GM12878 (cell line): Measurements from ENCODE around the gene PTGES3L. TPM values are rescaled to one million over a fixed set of nuclear protein-coding genes. Genes with fewer than 3 reads are reported as not detected.

Experiments
- ATAC-seq: fragments of 200-7000 bp; cut with Tn5 transposase; 3 replicates; pipeline ENCODE4 v1.9.1; 2020; ENCODE audit warnings: mild to moderate bottlenecking, moderate library complexity
- BruUV-seq: library from RNA; stranded (reverse); fragments of 400-500 nt; replicated peaks from 2 replicates; lab custom pipeline; 2021; lab: Mats Ljungman, UMichigan
- CTCF ChIA-PET: fragments of 300-600 bp; sonication (Branson Sonifier 250); formaldehyde crosslinking; extraction: SDS; loops from one replicate; lab custom pipeline; 2021; ENCODE audit warnings: inconsistent platforms; lab: Yijun Ruan, JAX
- POLR2A ChIA-PET: fragments of 350-600 bp; formaldehyde crosslinking; extraction: SDS; loops from one replicate; lab custom pipeline; 2021; ENCODE audit warnings: inconsistent platforms; lab: Charles Lee
- RAD21 ChIA-PET: fragments of 300-600 bp; sonication (Branson Sonifier 250); formaldehyde crosslinking; loops from one replicate; lab custom pipeline; 2023; ENCODE audit warnings: antibody characterized with exemption; ENCODE audit not compliant: unreplicated experiment; lab: Charles Lee
- SMC1A ChIA-PET: fragments of 300-600 bp; sonication (Branson Sonifier 250); formaldehyde crosslinking; loops from one replicate; lab custom pipeline; 2023; ENCODE audit not compliant: unreplicated experiment, uncharacterized antibody; lab: Charles Lee
- DNase-seq: peaks from one replicate; pipeline ENCODE4 v3.0.0-alpha.2; 2011; ENCODE audit warnings: low read depth, low spot score
- FAIRE-seq: peaks from 3 replicates; lab custom pipeline; 2011; peaks lifted over from hg19 to GRCh38; lab: Jason Lieb, UNC
- H2AFZ ChIP-seq: 2 replicates; pipeline ENCODE4 v1.6.0; 2011; ENCODE audit warnings: low read depth, low read length, control low read depth; ENCODE audit not compliant: control insufficient read depth
- H3K27ac ChIP-seq: 2 replicates; pipeline ENCODE4 v1.5.1; 2011; ENCODE audit warnings: control low read depth; ENCODE audit not compliant: control insufficient read depth, insufficient read depth
- H3K27me3 ChIP-seq, 2 experiments: replicated peaks in 1 of 2; 2 replicates each; pipeline versions ENCODE4 v1.6.0 to v1.6.1; 2011; ENCODE audit warnings: low read length in 1 of 2; ENCODE audit not compliant: control insufficient read depth in 2 of 2, insufficient read depth in 2 of 2
- H3K36me3 ChIP-seq, 2 experiments: 2 replicates each; pipeline ENCODE4 v1.5.1; 2011; ENCODE audit warnings: low read length in 1 of 2; ENCODE audit not compliant: control insufficient read depth in 2 of 2, insufficient read depth in 2 of 2
- H3K4me1 ChIP-seq: 2 replicates; pipeline ENCODE4 v1.6.1; 2011; ENCODE audit warnings: mild to moderate bottlenecking, low read length, moderate library complexity, mixed read lengths; ENCODE audit not compliant: control insufficient read depth, insufficient read depth
- H3K4me2 ChIP-seq: 2 replicates; pipeline ENCODE4 v1.6.0; 2011; ENCODE audit warnings: control low read depth; ENCODE audit not compliant: control insufficient read depth, insufficient read depth
- H3K4me3 ChIP-seq: fragments of 200-600 bp; sonication (generic); 2 replicates; pipeline ENCODE4 v1.5.1; 2016
- H3K79me2 ChIP-seq: 2 replicates; pipeline ENCODE4 v1.6.0; 2011; ENCODE audit warnings: low read length; ENCODE audit not compliant: control insufficient read depth, insufficient read depth
- H3K9ac ChIP-seq: 2 replicates; pipeline ENCODE4 v1.8.0; 2011; ENCODE audit warnings: low read length, control low read depth, mixed read lengths; ENCODE audit not compliant: control insufficient read depth, insufficient read depth
- H3K9me3 ChIP-seq: replicated peaks from 3 replicates; pipeline ENCODE4 v1.5.1; 2011; ENCODE audit warnings: mild to moderate bottlenecking, low read length; ENCODE audit not compliant: control insufficient read depth, insufficient read depth
- H4K20me1 ChIP-seq: 2 replicates; pipeline ENCODE4 v1.6.0; 2011; ENCODE audit not compliant: control insufficient read depth, insufficient read depth
- BMI1 ChIP-seq: fragments of 450-650 bp; IDR thresholded peaks from 2 replicates; pipeline ENCODE4 v1.6.1; 2016; ENCODE audit warnings: mild to moderate bottlenecking, moderate library complexity, borderline replicate concordance
- CREB1 ChIP-seq: IDR thresholded peaks from 2 replicates; pipeline ENCODE4 v1.6.1; 2012; ENCODE audit warnings: low read depth, mild to moderate bottlenecking, inconsistent platforms
- CREM ChIP-seq: IDR thresholded peaks from 2 replicates; pipeline ENCODE4 v1.6.1; 2014; ENCODE audit warnings: antibody characterized with exemption, low read depth
- DPF2 ChIP-seq: fragments of 450-650 bp; IDR thresholded peaks from 2 replicates; pipeline ENCODE4 v1.6.1; 2017; ENCODE audit warnings: mild to moderate bottlenecking
- E2F8 ChIP-seq: fragments of 450-650 bp; IDR thresholded peaks from 2 replicates; pipeline ENCODE4 v1.6.1; 2018; ENCODE audit warnings: mild to moderate bottlenecking, low read depth, moderate library complexity; ENCODE audit not compliant: partially characterized antibody
- EGR1 ChIP-seq, 2 experiments: IDR thresholded peaks; 1 replicate in 1 of 2; 2 replicates in 1 of 2; pipeline ENCODE4 v1.6.1; 2011 to 2012; ENCODE audit warnings: low read depth in 2 of 2, low read length in 2 of 2, borderline replicate concordance in 1 of 2, mild to moderate bottlenecking in 1 of 2, moderate library complexity in 1 of 2
- ELK1 ChIP-seq: IDR thresholded peaks from 2 replicates; pipeline ENCODE4 v1.6.1; 2012; ENCODE audit warnings: low read depth, low read length, improper control_type of control experiment
- HCFC1 ChIP-seq: fragments of 150-350 bp; IDR thresholded peaks from 2 replicates; pipeline ENCODE4 v1.6.1; 2014; ENCODE audit warnings: low read length
- IKZF1 ChIP-seq: fragments of 450-650 bp; conservative IDR thresholded peaks from 2 replicates; pipeline ENCODE4 v1.6.1; 2017; ENCODE audit warnings: antibody characterized with exemption, mild to moderate bottlenecking
- JUND ChIP-seq: IDR thresholded peaks from 2 replicates; pipeline ENCODE4 v1.6.1; 2012; ENCODE audit warnings: low read depth, mild to moderate bottlenecking, low read length, improper control_type of control experiment, moderate library complexity
- MEF2B ChIP-seq: fragments of 450-650 bp; IDR thresholded peaks from 2 replicates; pipeline ENCODE4 v1.6.1; 2018; ENCODE audit warnings: mild to moderate bottlenecking, moderate library complexity; ENCODE audit not compliant: partially characterized antibody, poor library complexity, severe bottlenecking
- MXI1 ChIP-seq: fragments of 150-350 bp; IDR thresholded peaks from 2 replicates; pipeline ENCODE4 v1.6.1; 2011; ENCODE audit warnings: low read depth, mild to moderate bottlenecking, inconsistent platforms, low read length, improper control_type of control experiment
- PAX5 ChIP-seq: IDR thresholded peaks from 2 replicates; pipeline ENCODE4 v1.6.1; 2011; ENCODE audit warnings: low read depth, low read length, borderline replicate concordance
- RELA ChIP-seq: fragments of 450-650 bp; IDR thresholded peaks from 2 replicates; pipeline ENCODE4 v1.8.0; 2014; ENCODE audit warnings: borderline replicate concordance; ENCODE audit not compliant: partially characterized antibody
- RELB ChIP-seq: fragments of 450-650 bp; IDR thresholded peaks from 2 replicates; pipeline ENCODE4 v1.6.1; 2017; ENCODE audit warnings: low read depth, mild to moderate bottlenecking, moderate library complexity
- SMARCA5 ChIP-seq: fragments of 450-650 bp; IDR thresholded peaks from 2 replicates; pipeline ENCODE4 v1.6.1; 2017; ENCODE audit warnings: mild to moderate bottlenecking
- USF2 ChIP-seq: IDR thresholded peaks from 2 replicates; pipeline ENCODE4 v1.6.1; 2011; ENCODE audit warnings: low read depth, low read length, improper control_type of control experiment, borderline replicate concordance
- ZNF24 ChIP-seq: fragments of 450-650 bp; IDR thresholded peaks from 2 replicates; pipeline ENCODE4 v1.6.1; 2017; ENCODE audit warnings: antibody characterized with exemption, mild to moderate bottlenecking
- WGBS: methylation state at CpG from one replicate; pipeline ENCODE4 v1.1.6; 2016; ENCODE audit warnings: low lambda C conversion rate; ENCODE audit not compliant: insufficient replicate concordance, insufficient coverage; ENCODE audit errors: missing lambda C conversion rate; 5-methylcytosine and 5-hydroxymethylcytosine counted together
- in situ Hi-C: fragments of 300-500 bp; cut with MboI; formaldehyde crosslinking; loops from 9 replicates; pipeline ENCODE4 v1.14.3; 2018; ENCODE audit warnings: mixed read lengths
- intact Hi-C: fragments of 100-400 bp; cut with micrococcal nuclease; formaldehyde crosslinking; loops from one replicate; pipeline ENCODE4 v1.14.2; 2022; ENCODE audit not compliant: unreplicated experiment
- polyA plus RNA-seq, 11 experiments: library from polyadenylated mRNA; depleted of rRNA in 4 of 11; unstranded in 6 of 11; stranded (reverse) in 5 of 11; fragments of >200 nt; fragmentation: Nextera tagmentation in 4 of 11; fragmentation: Illumina TruSeq in 1 of 11; extraction: Ambion mirVana in 4 of 11; extraction: Trizol in 1 of 11; gene quantifications; 1 replicate in 1 of 11; 2 replicates in 10 of 11; pipeline versions ENCODE4 v1.2.1 to v1.2.3, GENCODE V29; 2011 to 2016; ENCODE audit warnings: inconsistent platforms in 2 of 11, missing spikeins in 2 of 11, low read depth in 1 of 11
- total RNA-seq, 4 experiments: library from RNA; depleted of rRNA in 3 of 4; stranded (reverse); fragments of >200 nt in 3 of 4; fragmentation: Illumina TruSeq in 1 of 4; extraction: Trizol in 1 of 4; gene quantifications; 2 replicates each; pipeline versions ENCODE4 v1.2.1 to v1.2.3, GENCODE V29; 2013 to 2021

The PTGES3L gene
- total and polyA plus RNA-seq, 10 of the 15 experiments (the other 5 are each of a cell fraction or from before 2014, with no cell fraction given) = 0.11 to 2.3 (median 0.98) TPM

- in situ Hi-C loops = no loop called here
- WGBS = under 1% methylated on average over 34 of the region's 39 CpGs
- SMC1A ChIA-PET = interaction anchor here (1.4 kb wide), 1 partner anchor 18 kb away, joined by 6 read pairs; the partner anchor contains the start of gene RPL27
- TF ChIP-seq IKZF1 (0 out of 2 replicates have a peak, but pooled peaks have one; percentile 4), USF2 (no peak), DPF2 (peak; percentile 77), RELB (peak; percentile 68; the same call in 1 of the 2 replicates), SMARCA5 (peak; percentile 73), E2F8 (peak; percentile 21), MXI1 (peak; percentile 82), PAX5 (peak; percentile 59; the same call in 1 of the 2 replicates), HCFC1 (peak; percentile 45; the same call in 1 of the 2 replicates), ELK1 (no peak), MEF2B (peak; percentile 97), CREM (peak; percentile 63), CREB1 (peak; percentile 76), RELA (peak; percentile 35), BMI1 (peak; percentile 98), EGR1 (IDR thresholded peaks at IDR 0.05; ENCODE audit: borderline replicate concordance in 1 of 2, low read depth in 2 of 2, low read length in 2 of 2) (0 out of 3 replicates have a peak, but pooled peaks of 1 of the 2 experiments have one; percentile 9), JUND (0 out of 2 replicates have a peak, but pooled peaks have one; percentile 3), ZNF24 (no peak)
Measured at GRCh38 chr17:42980274-42980765, 440 bp upstream of the PTGES3L start, which contains the start of gene RUNDC1. RUNDC1 (plus strand) TSS chr17:42980565; CDS start chr17:42980577, 12 bp downstream.

More at GRCh38 chr17:42980274-42980765, 440 bp upstream of the PTGES3L start, which contains the start of gene RUNDC1:
- POLR2A ChIA-PET = interaction anchor here (0.5 to 2.2 kb wide), 2 partner anchors 18 to 334 kb away, joined by 9 to 11 read pairs; partner anchors contain the start of gene RPL27
- Histone ChIP-seq H3K4me3 (peak within 1 kb of the TSS; percentile 94), H3K79me2 (peaks cover 32% of the 10 kb centered on the region), H3K27me3 (no peaks in the 10 kb centered on the region), H3K4me1 (peaks cover 13% of the 10 kb centered on the region), H3K36me3 (no peaks in the 10 kb centered on the region), H3K9ac (peak within 1 kb of the TSS; percentile 82), H4K20me1 (no peaks in the 10 kb centered on the region), H3K27ac (peak within 1 kb of the TSS; percentile 85), H3K4me2 (peak within 1 kb of the TSS; percentile 99), H2AFZ (peak within 1 kb of the TSS; percentile 98), H3K9me3 (no peaks in the 10 kb centered on the region)
- BruUV-seq = no TSS peak
- CTCF ChIA-PET = interaction anchor here (1.7 to 4.6 kb wide), 2 partner anchors 18 to 159 kb away, joined by 4 to 23 read pairs; partner anchors contain the start of gene RPL27
- FAIRE-seq (no peak), DNase-seq (peak; percentile 51), ATAC-seq (peak; percentile 84)
- RAD21 ChIA-PET = interaction anchor here (0.6 to 1.4 kb wide), 2 partner anchors 18 to 354 kb away, joined by 3 to 6 read pairs; partner anchors contain the start of gene RPL27
- intact Hi-C loops = no loop called here
